Measurements from ENCODE around the gene OR6N1. TPM values are rescaled to one million over a fixed set of nuclear protein-coding genes. Genes with fewer than 3 reads are reported as not detected.

OR6N1 gene
- polyA plus RNA-seq, 4 donors = not detected

DNA sequence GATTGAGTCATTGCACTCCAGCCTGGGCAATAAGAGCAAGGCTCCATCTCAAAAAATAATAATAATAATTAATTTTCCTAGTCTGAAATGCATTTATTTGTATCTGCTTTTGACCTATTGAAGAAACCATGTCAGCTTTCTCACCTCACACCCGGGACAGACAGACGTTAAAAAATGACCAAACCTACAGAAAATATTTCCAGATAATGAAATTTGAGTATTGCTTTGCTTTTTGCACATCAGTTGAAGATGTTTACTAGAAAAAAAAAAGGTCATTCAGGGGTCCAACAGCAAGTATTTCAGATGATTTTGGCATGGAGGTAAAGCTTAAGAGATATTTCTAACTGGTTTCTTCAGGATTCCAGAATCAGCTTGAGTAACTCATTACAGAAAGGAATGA is 17.6 kb downstream of the OR6N1 start, which contains the start of gene OR6K6:
TSS of gene OR6K6 (plus strand) at position 301 of the 400 bp plus-strand sequence. CDS start 168 bp downstream, outside the sequence.
- no peak for DNase-seq (ENCODE audit: low read depth in 4 of 4, low spot score in 3 of 4)

DNA sequence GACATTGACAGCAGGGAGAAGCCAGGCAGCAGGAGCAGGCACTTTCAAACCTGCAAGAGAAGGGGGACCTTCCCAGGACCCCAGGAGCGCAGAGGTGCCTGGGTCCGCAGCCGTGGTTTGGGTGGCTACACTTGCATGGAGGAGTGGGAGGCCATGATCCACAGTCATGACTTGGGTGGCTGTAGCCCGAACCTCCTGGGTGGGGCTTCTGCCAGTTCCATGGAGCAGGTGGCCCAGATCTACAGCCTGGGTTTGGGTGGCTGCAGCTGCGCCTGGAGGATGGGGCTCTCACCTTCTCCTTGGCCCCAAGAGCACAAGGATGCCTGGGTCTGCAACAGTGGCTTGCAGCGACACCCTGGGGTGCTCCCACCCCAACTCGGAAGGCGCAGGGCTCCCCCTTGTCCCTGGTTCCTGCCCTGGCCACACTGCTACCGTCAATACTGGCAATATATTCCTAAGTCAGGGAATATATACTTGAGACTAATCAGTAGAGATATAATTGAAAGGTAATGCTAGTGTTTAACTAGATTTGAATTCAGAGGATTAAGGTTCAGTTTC is 19.8 kb downstream of the OR6N1 start:
- no peak for DNase-seq (ENCODE audit: low read depth in 4 of 4, low spot score in 3 of 4)

DNA sequence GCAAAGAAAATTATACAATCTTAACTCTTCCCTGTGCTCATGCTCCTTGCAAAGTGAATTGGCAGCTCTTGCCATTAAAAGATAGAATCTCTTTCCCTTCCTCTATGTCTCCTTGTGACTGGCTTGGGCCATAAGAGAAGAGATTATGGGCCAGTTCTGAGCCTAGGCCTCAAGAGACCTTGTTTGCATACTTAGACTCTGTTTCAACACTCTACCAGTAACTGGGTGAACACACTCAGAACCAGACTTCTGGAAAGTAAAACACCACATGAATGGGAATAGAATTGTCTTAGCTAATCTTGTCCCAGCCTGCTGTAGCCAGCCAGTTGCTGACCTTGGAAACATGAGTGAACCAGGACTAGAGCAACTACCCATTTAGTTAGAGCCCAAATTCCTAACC is 36.1 kb downstream of the OR6N1 start:
- DNase-seq (ENCODE audit: low read depth in 4 of 4, low spot score in 3 of 4) = no peak

DNA sequence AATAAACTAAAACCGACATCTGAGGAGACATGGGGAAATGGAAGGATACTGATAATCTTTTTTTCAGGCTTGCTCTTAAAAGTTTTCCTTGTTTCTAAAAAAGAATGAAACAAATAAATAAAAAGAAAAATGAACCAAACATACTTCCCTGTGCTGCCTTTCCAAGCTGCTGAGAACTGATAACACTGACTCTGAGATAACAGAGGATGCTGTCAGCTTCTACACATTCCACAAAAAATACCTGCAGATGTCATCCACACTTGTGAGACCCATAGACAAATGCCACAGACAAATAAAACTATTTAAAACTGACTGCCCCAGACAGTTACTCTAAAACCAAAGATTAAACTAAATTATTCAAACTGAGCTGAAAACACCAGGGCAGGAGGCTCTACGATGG is 39.5 kb downstream of the OR6N1 start:
- no peak for DNase-seq (ENCODE audit: low read depth in 4 of 4, low spot score in 3 of 4)

DNA sequence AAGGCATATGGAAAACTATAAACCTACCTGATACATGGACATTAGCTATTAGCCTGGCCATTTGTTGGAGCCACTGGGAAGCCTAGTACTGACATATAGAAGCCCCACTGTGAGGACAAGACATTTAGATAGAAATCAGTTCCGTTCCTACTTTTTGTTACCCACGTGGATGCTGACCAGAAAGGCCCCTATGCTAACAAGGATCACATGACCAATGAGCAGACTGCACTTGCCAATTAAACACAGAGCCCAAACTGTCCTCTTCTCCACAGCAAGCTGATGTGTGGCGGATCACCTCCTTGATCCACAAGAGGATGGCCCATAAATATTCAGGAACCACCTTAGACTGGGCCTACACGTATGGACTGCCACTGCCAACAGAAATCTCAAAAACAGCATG is 40.3 kb downstream of the OR6N1 start:
- DNase-seq (ENCODE audit: low read depth in 4 of 4, low spot score in 3 of 4) = no peak

DNA sequence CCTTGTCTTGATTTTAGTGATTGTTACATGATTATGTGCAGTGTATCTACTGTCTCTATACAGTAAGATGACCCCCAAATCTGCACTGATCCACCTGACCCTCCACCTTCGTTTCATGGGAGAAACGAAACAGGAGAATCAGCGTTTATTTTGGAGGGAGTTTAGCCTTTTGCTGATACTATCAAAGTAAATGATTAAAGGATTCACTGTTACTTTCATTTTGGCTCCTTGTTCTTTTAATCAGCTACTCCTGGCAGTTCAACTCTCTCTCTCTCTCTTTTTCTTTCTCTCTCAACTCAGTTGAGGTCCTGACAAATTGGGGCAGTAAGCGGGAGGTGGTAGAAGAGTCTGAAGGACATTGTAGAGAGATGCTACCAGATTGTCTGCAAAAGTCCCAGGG is 41.5 kb downstream of the OR6N1 start:
- no peak for DNase-seq (ENCODE audit: low read depth in 4 of 4, low spot score in 3 of 4)

DNA sequence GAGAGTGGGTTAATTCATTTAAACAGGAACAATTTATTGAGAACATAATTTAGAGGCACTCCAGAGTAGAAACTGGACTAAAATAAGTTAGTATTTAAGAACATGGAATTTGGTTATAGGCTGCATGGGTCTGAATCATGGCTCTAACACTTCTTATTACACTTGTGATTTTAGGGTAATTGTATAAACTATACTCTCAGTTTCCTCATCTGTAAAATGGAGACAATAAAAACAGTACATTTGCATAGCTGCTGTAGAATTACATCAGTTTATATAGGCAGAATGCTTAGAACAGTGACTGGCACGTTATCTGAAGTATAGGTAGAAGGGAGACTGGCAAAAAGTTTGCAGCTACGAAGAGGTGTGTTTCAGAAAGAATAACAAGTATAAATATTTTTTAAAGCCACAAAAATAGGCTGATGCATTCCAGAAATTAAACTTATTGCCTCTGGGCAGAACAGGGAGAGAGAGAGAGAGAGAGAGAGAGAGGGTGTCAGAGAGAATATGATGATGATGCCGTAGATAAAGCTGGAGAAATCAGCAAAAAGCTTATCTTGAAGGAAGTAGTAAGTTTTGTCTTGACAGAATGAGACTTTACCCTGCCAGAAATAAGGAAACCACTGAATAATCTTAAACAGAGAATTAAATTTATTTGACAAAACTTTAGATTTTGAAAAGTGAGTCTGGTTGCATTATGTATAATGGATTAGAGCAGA is 43.3 kb downstream of the OR6N1 start:
- DNase-seq (ENCODE audit: low read depth in 4 of 4, low spot score in 3 of 4) = no peak

DNA sequence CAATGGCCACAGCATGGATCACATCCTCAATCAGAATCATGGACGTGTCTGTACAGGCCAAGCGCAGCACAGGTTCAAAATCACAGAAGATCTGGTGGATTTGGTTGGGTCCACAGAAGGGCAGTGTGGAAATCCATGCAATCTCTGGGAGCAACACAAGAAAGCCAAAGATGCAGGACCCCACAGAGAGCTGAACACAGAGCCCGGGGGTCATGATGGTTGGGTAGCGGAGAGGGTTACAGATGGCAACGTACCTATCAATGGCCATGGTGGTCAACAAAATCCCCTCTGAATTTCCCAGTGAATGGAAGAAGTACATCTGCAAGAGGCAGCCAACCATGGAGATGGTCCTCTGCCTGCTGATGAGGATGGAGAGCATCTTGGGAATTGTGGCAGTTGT is 47.6 kb downstream of the OR6N1 start:
- no peak for DNase-seq (ENCODE audit: low read depth in 4 of 4, low spot score in 3 of 4)

DNA sequence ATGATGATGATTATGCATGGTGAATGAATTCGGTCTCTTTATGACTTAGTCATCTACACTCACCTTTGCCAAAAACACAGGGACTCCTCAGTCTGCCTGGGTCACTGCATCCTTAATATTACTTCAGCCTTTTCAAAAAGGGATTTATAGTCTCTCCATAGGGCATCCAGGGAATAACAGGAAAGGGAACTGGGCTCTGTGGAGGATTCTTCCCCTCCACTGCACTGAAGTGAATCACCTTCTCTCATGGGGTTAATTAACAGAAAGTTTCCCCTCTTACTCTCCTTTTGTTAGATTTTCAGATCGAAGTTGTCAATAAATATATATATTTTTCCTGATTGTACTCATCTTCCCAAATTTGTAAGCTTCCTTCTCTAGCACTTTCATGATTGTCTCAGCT is 51.4 kb downstream of the OR6N1 start, which contains the start of gene OR6K3:
TSS of gene OR6K3 (minus strand) at position 101 of the 400 bp plus-strand sequence. CDS start 2,605 bp downstream, outside the sequence.
- no peak for DNase-seq (ENCODE audit: low read depth in 4 of 4, low spot score in 3 of 4)

DNA sequence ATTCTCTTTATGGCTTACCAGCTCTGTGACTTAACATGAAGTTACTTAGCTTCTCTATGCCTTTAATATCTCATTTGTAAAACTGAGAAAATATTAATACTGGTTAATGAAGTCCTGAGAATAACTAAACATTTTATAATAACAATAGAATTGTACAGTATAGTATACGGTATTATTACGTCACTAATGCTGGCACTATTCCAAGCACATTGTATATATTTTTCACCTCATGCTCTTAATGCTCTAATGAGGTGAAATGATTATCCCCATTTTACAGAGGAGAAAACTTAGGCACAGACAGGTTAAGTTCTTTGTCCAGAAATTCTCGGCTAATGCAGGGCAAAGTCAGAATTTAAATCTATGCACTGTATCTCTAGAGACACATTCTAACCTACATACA is 52.3 kb downstream of the OR6N1 start:
- DNase-seq (ENCODE audit: low read depth in 4 of 4, low spot score in 3 of 4) = no peak

DNA sequence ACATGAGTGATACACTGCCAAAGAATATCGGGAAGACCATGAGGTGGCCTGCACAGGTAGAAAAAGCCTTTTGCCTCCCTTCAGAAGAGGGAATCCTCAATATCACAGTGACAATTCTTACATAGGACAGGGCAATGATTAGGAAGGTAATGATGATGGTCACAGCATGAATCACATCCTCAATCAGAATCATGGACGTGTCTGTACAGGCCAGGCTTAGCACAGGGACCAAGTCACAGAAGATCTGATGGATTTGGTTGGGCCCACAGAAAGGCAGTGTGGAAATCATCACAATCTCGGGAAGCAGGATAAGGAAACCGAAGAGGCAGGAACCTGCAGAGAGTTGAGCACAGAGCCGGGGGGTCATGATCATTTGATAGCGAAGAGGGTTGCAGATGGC is 54.7 kb downstream of the OR6N1 start:
- no peak for DNase-seq (ENCODE audit: low read depth in 4 of 4, low spot score in 3 of 4)

DNA sequence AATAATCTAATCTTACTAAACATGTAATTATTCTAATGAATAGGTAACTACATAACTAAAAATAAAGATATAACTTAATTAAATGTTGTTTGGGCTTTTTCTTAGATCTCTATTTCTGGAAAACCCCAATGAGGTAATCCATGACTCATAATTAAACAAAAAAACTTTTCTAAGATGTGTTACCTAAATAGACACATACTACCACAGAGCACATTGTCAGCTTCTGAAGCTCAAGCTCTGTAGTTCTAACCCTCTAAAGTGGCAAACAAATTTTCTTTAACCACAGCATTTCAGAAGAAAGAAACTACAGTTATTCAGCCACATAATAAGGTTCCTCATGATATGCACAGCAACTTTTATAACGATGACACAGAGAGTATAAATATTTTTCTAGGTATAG is 55.7 kb downstream of the OR6N1 start:
- DNase-seq (ENCODE audit: low read depth in 4 of 4, low spot score in 3 of 4) = no peak

DNA sequence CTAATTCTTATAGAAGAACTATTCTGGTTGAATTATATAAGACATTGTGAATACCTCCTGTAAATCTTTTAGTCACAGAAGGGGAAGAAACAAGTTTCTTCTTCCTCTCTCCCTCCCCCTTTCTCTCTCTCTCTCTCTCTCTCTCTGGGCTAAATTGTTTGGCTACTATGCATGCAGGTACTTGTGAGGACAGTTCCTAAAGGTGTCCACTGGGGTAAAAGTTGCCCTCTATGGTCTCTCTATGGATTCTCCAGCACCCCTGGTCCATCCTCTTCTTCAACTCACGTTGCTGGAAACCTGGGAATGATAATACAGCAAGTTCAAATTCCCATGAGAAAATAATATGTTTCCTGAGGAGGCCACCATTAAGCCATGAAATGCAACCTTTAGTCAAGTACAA is 57.2 kb downstream of the OR6N1 start:
- no peak for DNase-seq (ENCODE audit: low read depth in 4 of 4, low spot score in 3 of 4)

Other genes starting within 250 kb of the OR6N1 start
- gene OR6Y1, start 217.8 kb downstream of the OR6N1 start, polyA plus RNA-seq (ENCODE audit: insufficient read length in 4 of 4) = under 1 TPM in 1 of 4 donors, not detected in 3; 0.03 TPM
- not detected for gene OR6P1, start 201.6 kb downstream of the OR6N1 start, polyA plus RNA-seq (ENCODE audit: insufficient read length in 4 of 4)
- not detected for gene OR10X1, start 192.3 kb downstream of the OR6N1 start, polyA plus RNA-seq (ENCODE audit: insufficient read length in 4 of 4)
- gene OR10Z1, start 166.9 kb downstream of the OR6N1 start, polyA plus RNA-seq (ENCODE audit: insufficient read length in 4 of 4) = under 1 TPM in 3 of 4 donors, not detected in 1; 0.03 to 0.26 (median 0.03) TPM
- 10 to 100 TPM in 1 of 4 donors, 1 to 10 TPM in 3; 1.1 to 11.4 (median 1.4) TPM for gene SPTA1, start 85.5 kb downstream of the OR6N1 start, polyA plus RNA-seq (ENCODE audit: insufficient read length in 4 of 4)
- gene OR6K2, start 71.5 kb downstream of the OR6N1 start, polyA plus RNA-seq (ENCODE audit: insufficient read length in 4 of 4) = not detected
- under 1 TPM in 3 of 4 donors, not detected in 1; 0.08 to 0.13 (median 0.10) TPM for gene OR6K3, start 51.5 kb downstream of the OR6N1 start, polyA plus RNA-seq (ENCODE audit: insufficient read length in 4 of 4)
- gene OR6K6, start 17.5 kb downstream of the OR6N1 start, polyA plus RNA-seq (ENCODE audit: insufficient read length in 4 of 4) = not detected
- gene OR6N2, start 9.0 kb upstream of the OR6N1 start, polyA plus RNA-seq (ENCODE audit: insufficient read length in 4 of 4) = not detected
- 1 to 10 TPM; 3.3 to 5.4 (median 5.0) TPM for gene MNDA, start 59.2 kb upstream of the OR6N1 start, polyA plus RNA-seq (ENCODE audit: insufficient read length in 4 of 4)
- under 1 TPM in 3 of 4 donors, not detected in 1; 0.11 to 0.45 (median 0.21) TPM for gene PYHIN1, start 159.4 kb upstream of the OR6N1 start, polyA plus RNA-seq (ENCODE audit: insufficient read length in 4 of 4)
- 10 to 100 TPM; 66.4 to 94.3 (median 68.5) TPM for gene IFI16, start 237.7 kb upstream of the OR6N1 start, polyA plus RNA-seq (ENCODE audit: insufficient read length in 4 of 4)

Measured in left renal pelvis (tissue), 4 donors.